Tibial artery (tissue), 4 donors: ENCODE measurements around the gene MS4A10.

ENCODE experiments used
- DNase-seq, 2 donors: peaks; one replicate each; pipeline ENCODE4 v3.0.0-alpha.2; 2019
- H3K27ac ChIP-seq, 2 donors: fragments of 200-600 bp; sonication (generic) in 1 of 2; 1 replicate in 1 of 2; 2 replicates in 1 of 2; pipeline ENCODE4 v1.5.1; 2018 to 2019; ENCODE audit warnings: mild to moderate bottlenecking in 1 of 2
- H3K27me3 ChIP-seq, 2 donors: fragments of 200-600 bp; sonication (generic) in 1 of 2; one replicate each; pipeline versions ENCODE4 v1.5.1 to v1.6.0; 2016 to 2019
- H3K36me3 ChIP-seq, 3 donors: fragments of 200-600 bp; sonication (generic) in 2 of 3; one replicate each; pipeline ENCODE4 v1.5.1; 2016 to 2019; ENCODE audit warnings: mild to moderate bottlenecking in 2 of 3
- H3K4me1 ChIP-seq, 4 donors: fragments of 200-600 bp; sonication (generic) in 2 of 4; 1 replicate in 3 of 4; 2 replicates in 1 of 4; pipeline ENCODE4 v1.5.1; 2016 to 2019
- H3K4me3 ChIP-seq, 2 donors: fragments of 200-600 bp; sonication (generic) in 1 of 2; 1 replicate in 1 of 2; 2 replicates in 1 of 2; pipeline ENCODE4 v1.5.1; 2018 to 2019; ENCODE audit warnings: mild to moderate bottlenecking in 2 of 2
- H3K9me3 ChIP-seq, 3 donors: fragments of 200-600 bp; sonication (generic) in 1 of 3; one replicate each; pipeline ENCODE4 v1.5.1; 2016 to 2019
- intact Hi-C: fragments of 100-400 bp; cut with DNase I; formaldehyde crosslinking; loops from one replicate; pipeline ENCODE4 v1.15.0; 2023; ENCODE audit warnings: low total_unique reads
- TF ChIP-seq, protein P1 (sequence below), 2 experiments: fragments of 200-600 bp in 1 of 2; fragments of 450-650 bp in 1 of 2; IDR thresholded peaks; one replicate each; pipeline ENCODE4 v1.5.1; 2017 to 2019; ENCODE audit warnings: antibody characterized with exemption in 2 of 2, mild to moderate bottlenecking in 1 of 2, moderate library complexity in 1 of 2

Gene MS4A10

DNA sequence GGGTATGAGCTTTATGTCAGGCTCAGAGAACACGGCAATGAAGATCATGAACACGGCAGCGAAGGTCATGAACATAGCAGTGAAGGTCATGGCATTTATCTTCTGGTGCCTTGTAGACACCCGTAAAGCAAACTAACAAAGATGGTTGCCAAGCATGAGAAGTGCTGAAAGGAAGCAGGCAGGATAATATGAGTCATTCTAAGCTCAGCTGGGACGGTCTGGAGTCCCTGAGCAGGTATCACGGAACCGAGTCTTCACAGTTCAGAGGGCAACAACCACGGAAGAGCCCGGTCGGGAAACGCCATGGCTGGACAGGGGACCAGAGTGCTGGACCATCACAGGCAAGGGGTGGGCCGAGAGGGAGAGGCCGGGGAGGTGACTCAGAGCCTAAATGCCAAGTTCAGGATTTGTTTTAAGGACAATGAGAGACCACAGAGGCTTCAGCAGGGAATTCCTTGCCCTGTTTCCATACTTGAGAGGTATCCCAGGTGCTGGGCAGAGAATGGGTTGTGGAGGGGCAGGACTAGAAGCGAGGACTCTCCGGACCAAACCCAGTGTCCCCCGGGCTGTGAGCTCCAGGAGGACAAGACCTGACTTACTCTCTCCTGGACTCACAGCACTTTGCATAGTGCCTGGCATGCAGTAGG lies 13.1 kb upstream of the MS4A10 start:
- H3K4me3 ChIP-seq: no peak overlapping the region
- no peak overlapping the region for H3K27ac ChIP-seq
- peaks cover 0 to 39% of the 10 kb centered on the region in 2 donors for H3K27me3 ChIP-seq
- TF ChIP-seq, protein P1, sequence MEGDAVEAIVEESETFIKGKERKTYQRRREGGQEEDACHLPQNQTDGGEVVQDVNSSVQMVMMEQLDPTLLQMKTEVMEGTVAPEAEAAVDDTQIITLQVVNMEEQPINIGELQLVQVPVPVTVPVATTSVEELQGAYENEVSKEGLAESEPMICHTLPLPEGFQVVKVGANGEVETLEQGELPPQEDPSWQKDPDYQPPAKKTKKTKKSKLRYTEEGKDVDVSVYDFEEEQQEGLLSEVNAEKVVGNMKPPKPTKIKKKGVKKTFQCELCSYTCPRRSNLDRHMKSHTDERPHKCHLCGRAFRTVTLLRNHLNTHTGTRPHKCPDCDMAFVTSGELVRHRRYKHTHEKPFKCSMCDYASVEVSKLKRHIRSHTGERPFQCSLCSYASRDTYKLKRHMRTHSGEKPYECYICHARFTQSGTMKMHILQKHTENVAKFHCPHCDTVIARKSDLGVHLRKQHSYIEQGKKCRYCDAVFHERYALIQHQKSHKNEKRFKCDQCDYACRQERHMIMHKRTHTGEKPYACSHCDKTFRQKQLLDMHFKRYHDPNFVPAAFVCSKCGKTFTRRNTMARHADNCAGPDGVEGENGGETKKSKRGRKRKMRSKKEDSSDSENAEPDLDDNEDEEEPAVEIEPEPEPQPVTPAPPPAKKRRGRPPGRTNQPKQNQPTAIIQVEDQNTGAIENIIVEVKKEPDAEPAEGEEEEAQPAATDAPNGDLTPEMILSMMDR (IDR thresholded peaks at IDR 0.05): no peak
- H3K4me1 ChIP-seq: peaks cover 0 to 11% (median 6%) of the 10 kb centered on the region in 4 donors
- no peak for DNase-seq
- H3K9me3 ChIP-seq: no peaks in the 10 kb centered on the region
- H3K36me3 ChIP-seq: no peaks in the 10 kb centered on the region
- intact Hi-C loops: no loop called here

- H3K36me3 ChIP-seq: no peaks in the 10 kb centered on the region
- H3K9me3 ChIP-seq: no peaks in the 10 kb centered on the region
- TF ChIP-seq, protein P1 (IDR thresholded peaks at IDR 0.05): no peak
- peaks cover 0 to 11% (median 6%) of the 10 kb centered on the region in 4 donors for H3K4me1 ChIP-seq
- intact Hi-C loops: no loop called here
- H3K27ac ChIP-seq: no peak overlapping the region
- no peak for DNase-seq
- peaks cover 0 to 32% of the 10 kb centered on the region in 2 donors for H3K27me3 ChIP-seq
- H3K4me3 ChIP-seq: no peak overlapping the region
Observed at GRCh38 chr11:60772666-60773065, 12.5 kb upstream of the MS4A10 start.

GRCh38 chr11:60774726-60775125 lies 10.4 kb upstream of the MS4A10 start:
- Histone ChIP-seq H3K36me3 (no peaks in the 10 kb centered on the region), H3K27ac (no peak overlapping the region), H3K4me3 (no peak overlapping the region), H3K27me3 (peaks cover 0 to 16% of the 10 kb centered on the region in 2 donors), H3K9me3 (no peaks in the 10 kb centered on the region), H3K4me1 (peaks cover 0 to 11% (median 6%) of the 10 kb centered on the region in 4 donors)
- DNase-seq: no peak
- TF ChIP-seq, protein P1 (IDR thresholded peaks at IDR 0.05): no peak
- intact Hi-C loops: no loop called here

DNA sequence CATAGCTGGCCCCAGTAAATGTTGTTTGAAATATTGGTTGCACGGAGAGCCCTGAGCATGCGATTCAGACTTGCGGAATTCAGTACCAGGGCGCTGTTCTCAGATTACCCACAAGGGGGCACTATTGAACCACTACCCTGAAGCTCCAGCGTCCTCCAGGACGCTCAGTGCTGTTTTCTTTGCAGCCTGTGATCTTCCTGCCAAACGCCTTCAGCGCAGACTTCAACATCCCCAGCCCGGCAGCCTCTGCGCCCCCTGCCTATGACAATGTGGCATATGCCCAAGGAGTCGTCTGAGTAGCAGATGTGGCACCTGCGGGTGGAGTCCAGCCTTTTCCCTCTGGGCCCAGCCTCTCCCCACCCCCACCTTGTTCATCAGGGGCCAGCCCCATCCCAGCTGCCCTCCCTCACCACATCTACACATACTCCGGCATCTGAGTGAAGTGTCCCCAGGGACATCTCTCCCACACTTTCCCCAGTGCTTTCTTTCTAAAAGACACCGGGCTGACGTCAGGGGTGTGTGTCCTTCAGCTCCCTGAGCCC lies 9.6 kb upstream of the MS4A10 start:
- no peak overlapping the region for H3K27ac ChIP-seq

GRCh38 chr11:60776167-60776566 lies 9.0 kb upstream of the MS4A10 start:
- Histone ChIP-seq H3K4me1 (peaks cover 0 to 11% (median 6%) of the 10 kb centered on the region in 4 donors), H3K36me3 (no peaks in the 10 kb centered on the region), H3K4me3 (no peak overlapping the region), H3K27me3 (peaks cover 0 to 13% of the 10 kb centered on the region in 2 donors), H3K9me3 (no peaks in the 10 kb centered on the region), H3K27ac (no peak overlapping the region)
- DNase-seq: no peak
- TF ChIP-seq, protein P1 (IDR thresholded peaks at IDR 0.05): no peak
- intact Hi-C loops: no loop called here

More for the DNA sequence above, 9.6 kb upstream of the MS4A10 start:
- intact Hi-C loops: no loop called here
- Histone ChIP-seq H3K4me1 (peaks cover 0 to 11% (median 6%) of the 10 kb centered on the region in 4 donors), H3K9me3 (no peaks in the 10 kb centered on the region), H3K4me3 (no peak overlapping the region), H3K36me3 (no peaks in the 10 kb centered on the region), H3K27me3 (peaks cover 0 to 14% of the 10 kb centered on the region in 2 donors)
- TF ChIP-seq, protein P1 (IDR thresholded peaks at IDR 0.05): peak; percentile 77 to 88
- DNase-seq: peak; percentile 86
